MCF 10A (cell line): Measurements from ENCODE around the gene MAP2K5. TPM values are rescaled to one million over a fixed set of nuclear protein-coding genes. Genes with fewer than 3 reads are reported as not detected.

ENCODE experiments used
- BruUV-seq: library from RNA; stranded (reverse); fragments of 400-500 nt; replicated peaks from 2 replicates; lab custom pipeline; 2021; lab: Mats Ljungman, UMichigan
- CTCF ChIA-PET: fragments of 300-600 bp; sonication (Branson Sonifier 250); formaldehyde crosslinking; extraction: SDS; loops from one replicate; lab custom pipeline; 2021; ENCODE audit warnings: antibody characterized with exemption, inconsistent platforms; lab: Yijun Ruan, JAX
- POLR2A ChIA-PET: fragments of 300-600, 350-650 bp; sonication (Branson Sonifier 250); formaldehyde crosslinking; extraction: SDS; loops from one replicate; lab custom pipeline; 2020; ENCODE audit warnings: antibody characterized with exemption, inconsistent platforms; lab: Yijun Ruan, JAX
- DNase-seq: peaks from one replicate; pipeline ENCODE4 v3.0.0-alpha.2; 2018; ENCODE audit not compliant: unreplicated experiment
- H3K27ac Mint-ChIP-seq: one replicate; pipeline ENCODE4 v1.8.0; 2022; ENCODE audit warnings: mild to moderate bottlenecking, low read depth, mixed read lengths; ENCODE audit not compliant: unreplicated experiment
- H3K27me3 Mint-ChIP-seq: one replicate; pipeline ENCODE4 v1.8.0; 2022; ENCODE audit warnings: mixed read lengths; ENCODE audit not compliant: insufficient read depth, unreplicated experiment
- H3K36me3 Mint-ChIP-seq: one replicate; pipeline ENCODE4 v1.8.0; 2022; ENCODE audit warnings: mild to moderate bottlenecking, moderate library complexity, mixed read lengths; ENCODE audit not compliant: insufficient read depth, unreplicated experiment
- H3K4me1 Mint-ChIP-seq: one replicate; pipeline ENCODE4 v1.8.0; 2022; ENCODE audit warnings: mixed read lengths; ENCODE audit not compliant: insufficient read depth, unreplicated experiment
- H3K4me3 Mint-ChIP-seq: one replicate; pipeline ENCODE4 v1.8.0; 2022; ENCODE audit warnings: mild to moderate bottlenecking, moderate library complexity, mixed read lengths; ENCODE audit not compliant: unreplicated experiment
- H3K9me3 Mint-ChIP-seq: one replicate; pipeline ENCODE4 v1.8.0; 2022; ENCODE audit warnings: mixed read lengths; ENCODE audit not compliant: unreplicated experiment
- CTCF ChIP-seq: fragments of 200-600 bp; IDR thresholded peaks from one replicate; pipeline ENCODE4 v1.8.0; 2022; ENCODE audit warnings: antibody characterized with exemption, mild to moderate bottlenecking; ENCODE audit not compliant: unreplicated experiment
- intact Hi-C: fragments of 100-400 bp; cut with micrococcal nuclease; formaldehyde crosslinking; loops from 2 replicates; pipeline ENCODE4 v1.14.1; 2022
- total RNA-seq: library from RNA; stranded (reverse); gene quantifications from 2 replicates; pipeline ENCODE4 v1.2.3, GENCODE V29; 2022

MAP2K5 gene
- total RNA-seq, 1 experiment from 2014 or later: 24.4 TPM

DNA sequence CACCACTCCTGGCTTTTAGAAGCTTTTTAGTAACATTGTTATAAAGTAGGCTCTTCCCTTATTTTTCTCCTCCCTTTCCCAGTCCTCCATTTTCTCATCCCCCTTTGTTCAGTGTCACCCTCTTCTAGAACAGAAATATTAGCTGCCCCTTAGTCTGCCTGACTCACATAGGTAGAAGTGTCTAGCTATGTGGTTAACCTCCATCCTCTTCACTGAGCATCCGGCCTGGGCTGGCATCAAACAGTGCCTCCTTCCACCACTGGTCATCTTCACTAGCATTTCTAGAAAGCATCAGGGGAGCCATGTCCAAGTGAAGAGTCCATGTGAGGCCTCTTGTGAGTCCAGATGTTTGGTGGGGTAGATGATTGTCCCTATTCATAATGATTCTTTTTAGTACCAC, 212.8 kb downstream of the MAP2K5 start:
- Mint-ChIP-seq H3K36me3 (peaks cover 6% of the 10 kb centered on the region), H3K27ac (no peak overlapping the region), H3K9me3 (peaks cover 7% of the 10 kb centered on the region), H3K4me3 (no peak overlapping the region), H3K27me3 (no peaks in the 10 kb centered on the region), H3K4me1 (peaks cover 6% of the 10 kb centered on the region)
- ChIA-PET CTCF (interaction anchor here (0.6 kb wide), 4 partner anchors 24 to 213 kb away, joined by 3 to 4 read pairs (median 4); partner anchors contain the start of gene MAP2K5), POLR2A (interaction anchor here (0.5 kb wide), 1 partner anchor 26 kb away, joined by 3 read pairs; no protein-coding TSS in a partner anchor)
- intact Hi-C loops: no loop called here
- no peak for TF ChIP-seq CTCF
- no peak for DNase-seq
- BruUV-seq: no TSS peak

DNA sequence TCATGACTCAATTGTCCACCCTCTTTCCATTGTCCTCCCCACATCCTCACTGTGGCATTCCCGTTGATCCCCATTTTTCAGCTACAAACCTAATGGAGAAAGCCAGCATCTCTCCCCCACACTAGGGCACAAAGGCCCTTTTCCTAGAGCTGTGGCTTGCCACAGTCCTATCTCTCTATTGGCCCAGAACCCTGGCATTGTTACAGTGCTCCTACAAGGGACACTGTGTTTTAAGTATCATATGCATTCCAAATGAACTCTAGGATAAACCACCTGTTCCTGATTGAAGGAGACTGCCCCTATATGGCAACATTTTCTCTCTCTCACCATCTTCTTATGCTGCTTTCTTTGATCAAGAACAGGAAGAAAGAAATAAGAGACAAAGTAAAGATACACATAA, 213.4 kb downstream of the MAP2K5 start:
- BruUV-seq: no TSS peak
- CTCF ChIA-PET: interaction anchor here (0.6 kb wide), 1 partner anchor 214 kb away, joined by 4 read pairs; the partner anchor contains the start of gene MAP2K5
- no peak overlapping the region for H3K4me3 Mint-ChIP-seq

GRCh38 chr15:67758619-67759300, 216.3 kb downstream of the MAP2K5 start:
- Mint-ChIP-seq H3K4me3 (no peak overlapping the region), H3K9me3 (peaks cover 7% of the 10 kb centered on the region), H3K27ac (no peak overlapping the region), H3K27me3 (no peaks in the 10 kb centered on the region), H3K36me3 (peaks cover 6% of the 10 kb centered on the region), H3K4me1 (no peaks in the 10 kb centered on the region)
- ChIA-PET POLR2A (interaction anchor here (0.8 kb wide), 1 partner anchor 10 kb away, joined by 3 read pairs; no protein-coding TSS in a partner anchor), CTCF (interaction anchor here (0.6 to 0.7 kb wide), 2 partner anchors 77 to 173 kb away, joined by 3 to 5 read pairs; no protein-coding TSS in a partner anchor)
- no TSS peak for BruUV-seq
- intact Hi-C loops: no loop called here
- DNase-seq: no peak
- TF ChIP-seq CTCF: no peak

More for the DNA sequence above, 213.4 kb downstream of the MAP2K5 start:
- Mint-ChIP-seq H3K4me1 (no peaks in the 10 kb centered on the region), H3K36me3 (peaks cover 6% of the 10 kb centered on the region), H3K27ac (no peak overlapping the region), H3K27me3 (no peaks in the 10 kb centered on the region), H3K9me3 (peaks cover 7% of the 10 kb centered on the region)
- TF ChIP-seq CTCF: no peak
- POLR2A ChIA-PET: interaction anchor here (2.7 kb wide), 1 partner anchor 10 kb away, joined by 10 read pairs; no protein-coding TSS in a partner anchor
- intact Hi-C loops: no loop called here
- no peak for DNase-seq

DNA sequence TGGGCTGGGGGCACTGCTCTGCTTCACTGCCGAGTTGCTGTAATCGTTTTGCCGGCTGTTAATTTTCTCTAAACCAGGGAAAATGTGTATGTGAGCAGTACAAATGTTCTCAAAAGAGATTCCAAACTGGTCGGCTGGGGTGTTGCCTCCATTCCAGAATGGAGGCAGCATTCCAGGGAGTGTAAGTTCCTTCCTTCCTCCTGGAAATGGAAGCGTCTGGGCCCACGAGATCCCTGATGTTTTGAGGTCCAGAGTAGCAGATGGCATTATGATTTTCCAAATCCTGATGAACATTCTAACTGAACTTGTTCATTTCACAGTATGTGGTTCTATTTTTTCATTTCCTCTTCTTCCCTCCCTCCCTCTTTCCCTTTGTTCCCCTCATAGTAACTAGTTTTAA, 218.4 kb downstream of the MAP2K5 start:
- Mint-ChIP-seq H3K27me3 (no peaks in the 10 kb centered on the region), H3K36me3 (peaks cover 6% of the 10 kb centered on the region), H3K9me3 (no peaks in the 10 kb centered on the region), H3K4me3 (no peak overlapping the region), H3K27ac (no peak overlapping the region), H3K4me1 (no peaks in the 10 kb centered on the region)
- intact Hi-C loops: no loop called here
- CTCF ChIA-PET: no interaction called here
- BruUV-seq: no TSS peak
- TF ChIP-seq CTCF: no peak
- POLR2A ChIA-PET: no interaction called here
- DNase-seq: no peak
